Loucy (cell line): ENCODE data around the gene TBL1X.

Experiments used
- EZH2phosphoT487 ChIP-seq: fragments of 200-600 bp; IDR thresholded peaks from 2 replicates; pipeline ENCODE4 v1.6.1; 2018; ENCODE audit warnings: antibody characterized with exemption, mild to moderate bottlenecking, moderate library complexity, borderline replicate concordance
- TF ChIP-seq, protein P1 (sequence below): fragments of 200-600 bp; sonication (generic); conservative IDR thresholded peaks from 2 replicates; pipeline ENCODE4 v1.5.1; 2014; ENCODE audit warnings: mild to moderate bottlenecking, antibody characterized with exemption, low read length

DNA sequence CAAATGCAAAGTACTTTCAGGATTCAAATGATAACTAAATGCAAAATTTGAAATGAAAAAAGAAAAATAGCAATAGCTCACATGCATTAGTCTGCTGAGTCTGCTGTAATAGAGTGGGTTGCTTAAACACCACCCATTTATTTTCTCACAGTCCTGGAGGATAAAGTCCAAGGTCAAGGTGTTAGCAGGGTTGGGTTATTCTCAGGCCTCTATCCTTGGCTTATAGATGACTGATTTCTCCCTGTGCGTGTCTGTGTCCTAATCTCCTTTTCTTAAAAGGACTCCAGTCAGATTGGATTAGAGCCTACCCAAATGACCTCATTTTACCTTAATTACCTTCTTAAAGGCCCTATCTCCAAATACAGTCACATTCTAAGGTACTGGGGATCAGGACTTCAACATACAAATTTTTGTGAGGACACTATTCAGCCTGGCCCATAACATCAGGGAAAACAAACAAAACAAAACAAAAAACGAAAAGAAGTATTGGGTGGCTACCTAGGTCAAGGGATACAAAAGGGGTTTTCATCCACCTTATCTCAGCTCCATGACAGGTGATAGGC, 6.3 kb upstream of the TBL1X start:
- TF ChIP-seq, protein P1, sequence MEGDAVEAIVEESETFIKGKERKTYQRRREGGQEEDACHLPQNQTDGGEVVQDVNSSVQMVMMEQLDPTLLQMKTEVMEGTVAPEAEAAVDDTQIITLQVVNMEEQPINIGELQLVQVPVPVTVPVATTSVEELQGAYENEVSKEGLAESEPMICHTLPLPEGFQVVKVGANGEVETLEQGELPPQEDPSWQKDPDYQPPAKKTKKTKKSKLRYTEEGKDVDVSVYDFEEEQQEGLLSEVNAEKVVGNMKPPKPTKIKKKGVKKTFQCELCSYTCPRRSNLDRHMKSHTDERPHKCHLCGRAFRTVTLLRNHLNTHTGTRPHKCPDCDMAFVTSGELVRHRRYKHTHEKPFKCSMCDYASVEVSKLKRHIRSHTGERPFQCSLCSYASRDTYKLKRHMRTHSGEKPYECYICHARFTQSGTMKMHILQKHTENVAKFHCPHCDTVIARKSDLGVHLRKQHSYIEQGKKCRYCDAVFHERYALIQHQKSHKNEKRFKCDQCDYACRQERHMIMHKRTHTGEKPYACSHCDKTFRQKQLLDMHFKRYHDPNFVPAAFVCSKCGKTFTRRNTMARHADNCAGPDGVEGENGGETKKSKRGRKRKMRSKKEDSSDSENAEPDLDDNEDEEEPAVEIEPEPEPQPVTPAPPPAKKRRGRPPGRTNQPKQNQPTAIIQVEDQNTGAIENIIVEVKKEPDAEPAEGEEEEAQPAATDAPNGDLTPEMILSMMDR, result no peak
- no peak for TF ChIP-seq EZH2phosphoT487
